Endothelial cell of umbilical vein (primary cell): ENCODE results near the gene CFAP57. TPM values are rescaled to one million over a fixed set of nuclear protein-coding genes. Genes with fewer than 3 reads are reported as not detected.

Experiments
- BruUV-seq: library from RNA; stranded (reverse); fragments of 400-500 nt; replicated peaks from 2 replicates; lab custom pipeline; 2021; lab: Mats Ljungman, UMichigan
- CTCF ChIA-PET: fragments of 300-600, 350-600 bp; sonication (Branson Sonifier 250); formaldehyde crosslinking; loops from one replicate; lab custom pipeline; 2021; ENCODE audit warnings: antibody characterized with exemption, inconsistent platforms; lab: Charles Lee
- POLR2A ChIA-PET: fragments of 300-600, 350-600 bp; sonication (Branson Sonifier 250); formaldehyde crosslinking; loops from one replicate; lab custom pipeline; 2021; ENCODE audit warnings: antibody characterized with exemption, inconsistent platforms; lab: Charles Lee
- DNase-seq: peaks from one replicate; pipeline ENCODE4 v3.0.0-alpha.2; 2011; ENCODE audit warnings: low read depth, low spot score
- FAIRE-seq: peaks from 2 replicates; lab custom pipeline; 2011; peaks lifted over from hg19 to GRCh38; lab: Jason Lieb, UNC
- H2AFZ ChIP-seq: 2 replicates; pipeline ENCODE4 v1.6.0; 2012; ENCODE audit warnings: low read depth, low read length, control low read depth, inconsistent platforms
- H3K27ac ChIP-seq: 2 replicates; pipeline ENCODE4 v1.5.1; 2011; ENCODE audit warnings: low read depth, mild to moderate bottlenecking, control low read depth, low read length, moderate library complexity; ENCODE audit not compliant: insufficient read depth
- H3K27me3 ChIP-seq, 2 experiments: 2 replicates each; pipeline versions ENCODE4 v1.6.0 to v1.6.1; 2011; ENCODE audit warnings: low read length in 2 of 2, mixed read lengths in 1 of 2; ENCODE audit not compliant: control insufficient read depth in 2 of 2, insufficient read depth in 2 of 2
- H3K36me3 ChIP-seq, 2 experiments: 2 replicates in 1 of 2; 3 replicates in 1 of 2; pipeline ENCODE4 v1.5.1; 2011; ENCODE audit warnings: low read length in 2 of 2, mild to moderate bottlenecking in 1 of 2, moderate library complexity in 1 of 2; ENCODE audit not compliant: control insufficient read depth in 2 of 2, insufficient read depth in 2 of 2; ENCODE audit errors: extremely low read depth in 1 of 2
- H3K4me1 ChIP-seq: 3 replicates; pipeline ENCODE4 v1.5.1; 2011; ENCODE audit warnings: mild to moderate bottlenecking, low read length; ENCODE audit not compliant: control insufficient read depth, insufficient read depth; ENCODE audit errors: extremely low read depth
- H3K4me2 ChIP-seq: 2 replicates; pipeline ENCODE4 v1.6.1; 2011; ENCODE audit warnings: low read length, control low read depth, mixed read lengths; ENCODE audit not compliant: insufficient read depth
- H3K4me3 ChIP-seq, 3 experiments: fragments of 200-600 bp in 1 of 3; sonication (generic), shearing (Covaris generic) in 1 of 3; replicated peaks in 1 of 3; 2 replicates each; pipeline ENCODE4 v1.5.1; 2011 to 2016; ENCODE audit warnings: control low read depth in 3 of 3, low read length in 3 of 3, mild to moderate bottlenecking in 2 of 3, inconsistent platforms in 1 of 3, low read depth in 1 of 3, moderate library complexity in 1 of 3; ENCODE audit not compliant: insufficient read depth in 1 of 3
- H3K79me2 ChIP-seq: 2 replicates; pipeline ENCODE4 v1.6.0; 2012; ENCODE audit warnings: low read length, inconsistent platforms; ENCODE audit not compliant: control insufficient read depth, insufficient read depth
- H3K9ac ChIP-seq: replicated peaks from 2 replicates; pipeline ENCODE3; 2011; ENCODE audit warnings: low read length, control low read depth; ENCODE audit not compliant: insufficient read depth; ENCODE audit errors: extremely low read depth
- H3K9me1 ChIP-seq: replicated peaks from 3 replicates; pipeline ENCODE4 v1.6.0; 2011; ENCODE audit warnings: mild to moderate bottlenecking, low read length; ENCODE audit not compliant: control insufficient read depth, insufficient read depth; ENCODE audit errors: extremely low read depth
- H3K9me3 ChIP-seq: replicated peaks from 2 replicates; pipeline ENCODE4 v1.5.1; 2012; ENCODE audit warnings: low read length, inconsistent platforms; ENCODE audit not compliant: control insufficient read depth, insufficient read depth
- H4K20me1 ChIP-seq: replicated peaks from 2 replicates; pipeline ENCODE3; 2011; ENCODE audit warnings: mild to moderate bottlenecking, low read length; ENCODE audit not compliant: control insufficient read depth, insufficient read depth; ENCODE audit errors: extremely low read depth
- CTCF ChIP-seq, 2 donors: IDR thresholded peaks; 1 replicate in 1 of 2; 2 replicates in 1 of 2; pipeline ENCODE4 v1.5.1; 2011; ENCODE audit warnings: low read length in 2 of 2, mild to moderate bottlenecking in 2 of 2, moderate library complexity in 2 of 2, control low read depth in 1 of 2, inconsistent platforms in 1 of 2, low read depth in 1 of 2; ENCODE audit not compliant: insufficient read depth in 1 of 2; ENCODE audit errors: extremely low read depth in 1 of 2
- EZH2 ChIP-seq: IDR thresholded peaks from 2 replicates; pipeline ENCODE4 v1.6.1; 2012; ENCODE audit warnings: borderline replicate concordance, low read depth, mild to moderate bottlenecking, moderate library complexity, low read length, inconsistent platforms; ENCODE audit not compliant: severe bottlenecking
- FOS ChIP-seq: IDR thresholded peaks from 2 replicates; pipeline ENCODE4 v1.6.1; 2011; ENCODE audit warnings: mild to moderate bottlenecking, low read length, moderate library complexity, borderline replicate concordance; ENCODE audit not compliant: insufficient read depth
- GATA2 ChIP-seq: IDR thresholded peaks from 2 replicates; pipeline ENCODE4 v1.7.0; 2011; ENCODE audit warnings: low read depth, mild to moderate bottlenecking, moderate library complexity, mixed read lengths, low read length; ENCODE audit not compliant: insufficient read length, insufficient read depth
- JUN ChIP-seq: IDR thresholded peaks from 2 replicates; pipeline ENCODE4 v1.6.1; 2011; ENCODE audit warnings: borderline replicate concordance, low read depth; ENCODE audit not compliant: insufficient read length, insufficient read depth
- MAX ChIP-seq: IDR thresholded peaks from 2 replicates; pipeline ENCODE4 v1.6.1; 2011; ENCODE audit not compliant: insufficient read depth, insufficient read length
- MYC ChIP-seq: IDR thresholded peaks from one replicate; pipeline ENCODE4 v1.6.1; 2011; ENCODE audit warnings: mild to moderate bottlenecking, low read depth, low read length
- POLR2A ChIP-seq: IDR thresholded peaks from 2 replicates; pipeline ENCODE4 v1.6.1; 2012; ENCODE audit warnings: low read depth, mild to moderate bottlenecking, control low read depth, low read length
- POLR2AphosphoS5 ChIP-seq: IDR thresholded peaks from 2 replicates; pipeline ENCODE4 v1.6.1; 2012; ENCODE audit warnings: low read depth, mild to moderate bottlenecking, control low read depth, low read length, moderate library complexity; ENCODE audit not compliant: insufficient read depth
- dilution Hi-C: fragments of 300-500 bp; cut with MboI; formaldehyde crosslinking; loops from one replicate; pipeline ENCODE4 v1.15.0; 2019; ENCODE audit warnings: low sequenced_read_pairs; ENCODE audit not compliant: extremely low pct_ligation_motif_present
- intact Hi-C: fragments of 100-400 bp; cut with micrococcal nuclease; formaldehyde crosslinking; loops from one replicate; pipeline ENCODE4 v1.10.0; 2022
- polyA plus RNA-seq, 4 experiments: library from polyadenylated mRNA; depleted of rRNA in 3 of 4; stranded (reverse) in 3 of 4; unstranded in 1 of 4; fragments of >200 nt; gene quantifications; 2 replicates each; pipeline versions ENCODE4 v1.2.1 to v1.2.3, GENCODE V29; 2011 to 2012; ENCODE audit warnings: missing spikeins in 1 of 4
- total RNA-seq: library from RNA; stranded (reverse); gene quantifications from 2 replicates; pipeline ENCODE4 v1.2.3, GENCODE V29; 2021

CFAP57 gene
- total and polyA plus RNA-seq, 2 donors (not counting 3 experiments of a cell fraction or from before 2014, with no cell fraction given) = 0.88 to 0.91 TPM

GRCh38 chr1:43293896-43294760 is 122.0 kb downstream of the CFAP57 start:
- Histone ChIP-seq H3K79me2 (no peaks in the 10 kb centered on the region), H3K4me1 (peaks cover 26% of the 10 kb centered on the region), H4K20me1 (no peaks in the 10 kb centered on the region), H2AFZ (peak overlapping the region; percentile 2), H3K27me3 (no peaks in the 10 kb centered on the region), H3K9me1 (no peaks in the 10 kb centered on the region), H3K27ac (peak overlapping the region; percentile 64), H3K4me3 (no peak overlapping the region), H3K9me3 (no peaks in the 10 kb centered on the region), H3K4me2 (peak overlapping the region; percentile 8), H3K36me3 (no peaks in the 10 kb centered on the region), H3K9ac (no peak overlapping the region)
- DNase-seq (peak; percentile 82), FAIRE-seq (peak; percentile 91)
- peak; percentile 79 for TF ChIP-seq JUN
- TF ChIP-seq GATA2 = no peak
- TF ChIP-seq FOS = peak; percentile 75
- POLR2A ChIA-PET = interaction anchor here (2.5 kb wide), 1 partner anchor 10 kb away, joined by 15 read pairs; no protein-coding TSS in a partner anchor
- intact Hi-C loops = no loop called here
- CTCF ChIA-PET = interaction anchor here (0.9 to 2.0 kb wide), 9 partner anchors 10 to 120 kb away, joined by 3 to 8 read pairs (median 4); partner anchors contain the start of gene CDC20
- dilution Hi-C loops = no loop called here
- BruUV-seq = no TSS peak

- no peaks in the 10 kb centered on the region for H3K9me3 ChIP-seq
- BruUV-seq = TSS peak; percentile 47
- H2AFZ ChIP-seq = peak overlapping the region; percentile 2
- ChIA-PET POLR2A (interaction anchor here (2.5 kb wide), 1 partner anchor 9 kb away, joined by 15 read pairs; no protein-coding TSS in a partner anchor), CTCF (interaction anchor here (0.9 to 2.0 kb wide), 8 partner anchors 9 to 120 kb away, joined by 3 to 8 read pairs (median 4); partner anchors contain the start of gene CDC20)
- no peaks in the 10 kb centered on the region for H3K9me1 ChIP-seq
- FAIRE-seq = no peak
- H3K4me1 ChIP-seq = peaks cover 29% of the 10 kb centered on the region
- H3K27ac ChIP-seq = peak overlapping the region; percentile 64
- DNase-seq = no peak
- H3K79me2 ChIP-seq = no peaks in the 10 kb centered on the region
- no peak overlapping the region for H3K4me3 ChIP-seq
- H3K4me2 ChIP-seq = peak overlapping the region; percentile 8
- dilution Hi-C loops (no loop called here), intact Hi-C loops (no loop called here)
- H3K27me3 ChIP-seq = no peaks in the 10 kb centered on the region
- no peaks in the 10 kb centered on the region for H4K20me1 ChIP-seq
- no peaks in the 10 kb centered on the region for H3K36me3 ChIP-seq
- TF ChIP-seq CTCF (IDR thresholded peaks at IDR 0.05; ENCODE audit: extremely low read depth in 1 of 2, insufficient read depth in 1 of 2, low read depth in 1 of 2, low read length in 2 of 2) = no peak
- TF ChIP-seq MAX = no peak
- TF ChIP-seq JUN = no peak
- no peak for TF ChIP-seq EZH2
- TF ChIP-seq MYC = no peak
- no peak for TF ChIP-seq POLR2AphosphoS5
- no peak for TF ChIP-seq FOS
- TF ChIP-seq POLR2A = no peak
- TF ChIP-seq GATA2 = no peak
- H3K9ac ChIP-seq = no peak overlapping the region
These were observed 122.6 kb downstream of the CFAP57 start for GRCh38 chr1:43294761-43295160.
